Measurements from ENCODE around the gene IFT25. TPM values are rescaled to one million over a fixed set of nuclear protein-coding genes. Genes with fewer than 3 reads are reported as not detected.

The IFT25 gene
- total and polyA plus RNA-seq, 2 experiments from 2014 or later: 28.2 to 109 TPM

DNA sequence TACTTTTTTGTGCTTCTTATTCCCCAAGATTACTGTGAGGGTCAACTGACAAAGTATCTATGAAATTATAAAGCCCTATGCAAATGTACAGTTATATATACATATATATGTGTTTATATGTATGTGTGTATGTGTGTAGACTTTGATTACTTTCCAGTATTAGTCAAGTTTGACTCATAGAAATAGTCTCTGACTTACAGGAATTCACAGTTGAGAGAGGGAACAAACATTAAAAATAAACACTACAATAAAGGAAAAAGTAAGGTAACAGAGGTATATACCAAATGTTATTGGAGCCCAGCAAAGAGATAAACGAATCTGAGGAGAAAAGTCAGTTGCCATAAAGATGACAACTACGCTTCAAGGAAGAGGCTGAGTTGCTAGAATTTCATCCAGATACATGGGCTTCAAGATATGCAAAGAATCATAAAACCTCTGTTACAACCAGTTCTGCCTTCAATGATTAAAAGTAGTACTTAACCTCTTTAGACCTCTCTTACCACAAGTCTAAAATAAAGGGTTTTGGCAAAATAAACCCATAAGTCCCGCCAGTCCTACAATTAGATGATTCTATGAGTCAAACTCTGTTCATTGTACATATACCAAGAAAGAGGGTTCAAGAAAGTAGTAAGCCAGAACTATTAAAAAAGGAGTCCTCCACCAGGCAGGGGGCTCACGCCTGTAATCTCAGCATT is 7.2 kb downstream of the IFT25 start:
- no peak for ATAC-seq
- H3K27ac Mint-ChIP-seq: no peak overlapping the region

More for the DNA sequence above, 7.2 kb downstream of the IFT25 start:
- no peak for TF ChIP-seq POLR2AphosphoS5 (IDR thresholded peaks at IDR 0.05; ENCODE audit: low read depth)
- TF ChIP-seq, protein P1, sequence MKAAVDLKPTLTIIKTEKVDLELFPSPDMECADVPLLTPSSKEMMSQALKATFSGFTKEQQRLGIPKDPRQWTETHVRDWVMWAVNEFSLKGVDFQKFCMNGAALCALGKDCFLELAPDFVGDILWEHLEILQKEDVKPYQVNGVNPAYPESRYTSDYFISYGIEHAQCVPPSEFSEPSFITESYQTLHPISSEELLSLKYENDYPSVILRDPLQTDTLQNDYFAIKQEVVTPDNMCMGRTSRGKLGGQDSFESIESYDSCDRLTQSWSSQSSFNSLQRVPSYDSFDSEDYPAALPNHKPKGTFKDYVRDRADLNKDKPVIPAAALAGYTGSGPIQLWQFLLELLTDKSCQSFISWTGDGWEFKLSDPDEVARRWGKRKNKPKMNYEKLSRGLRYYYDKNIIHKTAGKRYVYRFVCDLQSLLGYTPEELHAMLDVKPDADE (IDR thresholded peaks at IDR 0.05): no peak
- no peak for TF ChIP-seq STAT1 (IDR thresholded peaks at IDR 0.05; ENCODE audit: unreplicated experiment)
- TF ChIP-seq, protein P2, sequence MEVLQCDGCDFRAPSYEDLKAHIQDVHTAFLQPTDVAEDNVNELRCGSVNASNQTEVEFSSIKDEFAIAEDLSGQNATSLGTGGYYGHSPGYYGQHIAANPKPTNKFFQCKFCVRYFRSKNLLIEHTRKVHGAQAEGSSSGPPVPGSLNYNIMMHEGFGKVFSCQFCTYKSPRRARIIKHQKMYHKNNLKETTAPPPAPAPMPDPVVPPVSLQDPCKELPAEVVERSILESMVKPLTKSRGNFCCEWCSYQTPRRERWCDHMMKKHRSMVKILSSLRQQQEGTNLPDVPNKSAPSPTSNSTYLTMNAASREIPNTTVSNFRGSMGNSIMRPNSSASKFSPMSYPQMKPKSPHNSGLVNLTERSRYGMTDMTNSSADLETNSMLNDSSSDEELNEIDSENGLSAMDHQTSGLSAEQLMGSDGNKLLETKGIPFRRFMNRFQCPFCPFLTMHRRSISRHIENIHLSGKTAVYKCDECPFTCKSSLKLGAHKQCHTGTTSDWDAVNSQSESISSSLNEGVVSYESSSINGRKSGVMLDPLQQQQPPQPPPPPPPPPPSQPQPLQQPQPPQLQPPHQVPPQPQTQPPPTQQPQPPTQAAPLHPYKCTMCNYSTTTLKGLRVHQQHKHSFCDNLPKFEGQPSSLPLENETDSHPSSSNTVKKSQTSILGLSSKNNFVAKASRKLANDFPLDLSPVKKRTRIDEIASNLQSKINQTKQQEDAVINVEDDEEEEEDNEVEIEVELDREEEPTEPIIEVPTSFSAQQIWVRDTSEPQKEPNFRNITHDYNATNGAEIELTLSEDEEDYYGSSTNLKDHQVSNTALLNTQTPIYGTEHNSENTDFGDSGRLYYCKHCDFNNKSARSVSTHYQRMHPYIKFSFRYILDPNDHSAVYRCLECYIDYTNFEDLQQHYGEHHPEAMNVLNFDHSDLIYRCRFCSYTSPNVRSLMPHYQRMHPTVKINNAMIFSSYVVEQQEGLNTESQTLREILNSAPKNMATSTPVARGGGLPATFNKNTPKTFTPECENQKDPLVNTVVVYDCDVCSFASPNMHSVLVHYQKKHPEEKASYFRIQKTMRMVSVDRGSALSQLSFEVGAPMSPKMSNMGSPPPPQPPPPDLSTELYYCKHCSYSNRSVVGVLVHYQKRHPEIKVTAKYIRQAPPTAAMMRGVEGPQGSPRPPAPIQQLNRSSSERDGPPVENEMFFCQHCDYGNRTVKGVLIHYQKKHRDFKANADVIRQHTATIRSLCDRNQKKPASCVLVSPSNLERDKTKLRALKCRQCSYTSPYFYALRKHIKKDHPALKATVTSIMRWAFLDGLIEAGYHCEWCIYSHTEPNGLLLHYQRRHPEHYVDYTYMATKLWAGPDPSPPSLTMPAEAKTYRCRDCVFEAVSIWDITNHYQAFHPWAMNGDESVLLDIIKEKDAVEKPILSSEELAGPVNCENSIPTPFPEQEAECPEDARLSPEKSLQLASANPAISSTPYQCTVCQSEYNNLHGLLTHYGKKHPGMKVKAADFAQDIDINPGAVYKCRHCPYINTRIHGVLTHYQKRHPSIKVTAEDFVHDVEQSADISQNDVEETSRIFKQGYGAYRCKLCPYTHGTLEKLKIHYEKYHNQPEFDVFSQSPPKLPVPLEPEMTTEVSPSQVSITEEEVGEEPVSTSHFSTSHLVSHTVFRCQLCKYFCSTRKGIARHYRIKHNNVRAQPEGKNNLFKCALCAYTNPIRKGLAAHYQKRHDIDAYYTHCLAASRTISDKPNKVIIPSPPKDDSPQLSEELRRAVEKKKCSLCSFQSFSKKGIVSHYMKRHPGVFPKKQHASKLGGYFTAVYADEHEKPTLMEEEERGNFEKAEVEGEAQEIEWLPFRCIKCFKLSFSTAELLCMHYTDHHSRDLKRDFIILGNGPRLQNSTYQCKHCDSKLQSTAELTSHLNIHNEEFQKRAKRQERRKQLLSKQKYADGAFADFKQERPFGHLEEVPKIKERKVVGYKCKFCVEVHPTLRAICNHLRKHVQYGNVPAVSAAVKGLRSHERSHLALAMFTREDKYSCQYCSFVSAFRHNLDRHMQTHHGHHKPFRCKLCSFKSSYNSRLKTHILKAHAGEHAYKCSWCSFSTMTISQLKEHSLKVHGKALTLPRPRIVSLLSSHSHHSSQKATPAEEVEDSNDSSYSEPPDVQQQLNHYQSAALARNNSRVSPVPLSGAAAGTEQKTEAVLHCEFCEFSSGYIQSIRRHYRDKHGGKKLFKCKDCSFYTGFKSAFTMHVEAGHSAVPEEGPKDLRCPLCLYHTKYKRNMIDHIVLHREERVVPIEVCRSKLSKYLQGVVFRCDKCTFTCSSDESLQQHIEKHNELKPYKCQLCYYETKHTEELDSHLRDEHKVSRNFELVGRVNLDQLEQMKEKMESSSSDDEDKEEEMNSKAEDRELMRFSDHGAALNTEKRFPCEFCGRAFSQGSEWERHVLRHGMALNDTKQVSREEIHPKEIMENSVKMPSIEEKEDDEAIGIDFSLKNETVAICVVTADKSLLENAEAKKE (CRISPR knock-in tag; IDR thresholded peaks at IDR 0.05): no peak
- no peak for TF ChIP-seq EZH2phosphoT487 (IDR thresholded peaks at IDR 0.05; ENCODE audit: unreplicated experiment)
- TF ChIP-seq, protein P3, sequence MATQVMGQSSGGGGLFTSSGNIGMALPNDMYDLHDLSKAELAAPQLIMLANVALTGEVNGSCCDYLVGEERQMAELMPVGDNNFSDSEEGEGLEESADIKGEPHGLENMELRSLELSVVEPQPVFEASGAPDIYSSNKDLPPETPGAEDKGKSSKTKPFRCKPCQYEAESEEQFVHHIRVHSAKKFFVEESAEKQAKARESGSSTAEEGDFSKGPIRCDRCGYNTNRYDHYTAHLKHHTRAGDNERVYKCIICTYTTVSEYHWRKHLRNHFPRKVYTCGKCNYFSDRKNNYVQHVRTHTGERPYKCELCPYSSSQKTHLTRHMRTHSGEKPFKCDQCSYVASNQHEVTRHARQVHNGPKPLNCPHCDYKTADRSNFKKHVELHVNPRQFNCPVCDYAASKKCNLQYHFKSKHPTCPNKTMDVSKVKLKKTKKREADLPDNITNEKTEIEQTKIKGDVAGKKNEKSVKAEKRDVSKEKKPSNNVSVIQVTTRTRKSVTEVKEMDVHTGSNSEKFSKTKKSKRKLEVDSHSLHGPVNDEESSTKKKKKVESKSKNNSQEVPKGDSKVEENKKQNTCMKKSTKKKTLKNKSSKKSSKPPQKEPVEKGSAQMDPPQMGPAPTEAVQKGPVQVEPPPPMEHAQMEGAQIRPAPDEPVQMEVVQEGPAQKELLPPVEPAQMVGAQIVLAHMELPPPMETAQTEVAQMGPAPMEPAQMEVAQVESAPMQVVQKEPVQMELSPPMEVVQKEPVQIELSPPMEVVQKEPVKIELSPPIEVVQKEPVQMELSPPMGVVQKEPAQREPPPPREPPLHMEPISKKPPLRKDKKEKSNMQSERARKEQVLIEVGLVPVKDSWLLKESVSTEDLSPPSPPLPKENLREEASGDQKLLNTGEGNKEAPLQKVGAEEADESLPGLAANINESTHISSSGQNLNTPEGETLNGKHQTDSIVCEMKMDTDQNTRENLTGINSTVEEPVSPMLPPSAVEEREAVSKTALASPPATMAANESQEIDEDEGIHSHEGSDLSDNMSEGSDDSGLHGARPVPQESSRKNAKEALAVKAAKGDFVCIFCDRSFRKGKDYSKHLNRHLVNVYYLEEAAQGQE (IDR thresholded peaks at IDR 0.05; ENCODE audit: unreplicated experiment): no peak
- TF ChIP-seq CREB1 (CRISPR knock-in tag; IDR thresholded peaks at IDR 0.05; ENCODE audit: low read depth): no peak
- TF ChIP-seq ZNF114 (CRISPR knock-in tag; IDR thresholded peaks at IDR 0.05): no peak
- TF ChIP-seq, protein P4, sequence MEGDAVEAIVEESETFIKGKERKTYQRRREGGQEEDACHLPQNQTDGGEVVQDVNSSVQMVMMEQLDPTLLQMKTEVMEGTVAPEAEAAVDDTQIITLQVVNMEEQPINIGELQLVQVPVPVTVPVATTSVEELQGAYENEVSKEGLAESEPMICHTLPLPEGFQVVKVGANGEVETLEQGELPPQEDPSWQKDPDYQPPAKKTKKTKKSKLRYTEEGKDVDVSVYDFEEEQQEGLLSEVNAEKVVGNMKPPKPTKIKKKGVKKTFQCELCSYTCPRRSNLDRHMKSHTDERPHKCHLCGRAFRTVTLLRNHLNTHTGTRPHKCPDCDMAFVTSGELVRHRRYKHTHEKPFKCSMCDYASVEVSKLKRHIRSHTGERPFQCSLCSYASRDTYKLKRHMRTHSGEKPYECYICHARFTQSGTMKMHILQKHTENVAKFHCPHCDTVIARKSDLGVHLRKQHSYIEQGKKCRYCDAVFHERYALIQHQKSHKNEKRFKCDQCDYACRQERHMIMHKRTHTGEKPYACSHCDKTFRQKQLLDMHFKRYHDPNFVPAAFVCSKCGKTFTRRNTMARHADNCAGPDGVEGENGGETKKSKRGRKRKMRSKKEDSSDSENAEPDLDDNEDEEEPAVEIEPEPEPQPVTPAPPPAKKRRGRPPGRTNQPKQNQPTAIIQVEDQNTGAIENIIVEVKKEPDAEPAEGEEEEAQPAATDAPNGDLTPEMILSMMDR (conservative IDR thresholded peaks at IDR 0.05; ENCODE audit: low read depth in 2 of 2): no peak
- TF ChIP-seq EZH2 (IDR thresholded peaks at IDR 0.05; ENCODE audit: low read depth, unreplicated experiment): no peak
- no peak for TF ChIP-seq JUNB (IDR thresholded peaks at IDR 0.05; ENCODE audit: unreplicated experiment)
- TF ChIP-seq ZNF331 (CRISPR knock-in tag; IDR thresholded peaks at IDR 0.05; ENCODE audit: low read depth): no peak
- no peak for TF ChIP-seq NANOG (IDR thresholded peaks at IDR 0.05; ENCODE audit: borderline replicate concordance)
- Mint-ChIP-seq H3K36me3 (ENCODE audit: low read depth) (peaks cover 20% of the 10 kb centered on the region), H3K4me1 (peaks cover 9% of the 10 kb centered on the region), H3K4me3 (no peak overlapping the region), H3K27me3 (ENCODE audit: insufficient read depth, low read depth, poor library complexity) (peaks cover under 1% of the 10 kb centered on the region), H3K9me3 (peaks cover 19% of the 10 kb centered on the region)
- Histone ChIP-seq H2AFZ (no peak overlapping the region), H3K79me2 (replicated peaks; ENCODE audit: insufficient read depth) (0 out of 2 replicates have a peak, but pooled peaks cover 3% of the 10 kb centered on the region), H4K20me1 (replicated peaks; ENCODE audit: insufficient read depth) (no peaks in the 10 kb centered on the region), H3K4me3 (no peak overlapping the region), H3K9me2 (ENCODE audit: insufficient read depth) (no peaks in the 10 kb centered on the region), H3K4me1 (ENCODE audit: insufficient read depth) (0 out of 2 replicates have a peak, but pooled peaks cover 10% of the 10 kb centered on the region), H3F3A (replicated peaks; ENCODE audit: low read depth) (no peaks in the 10 kb centered on the region), H3K4me2 (no peak overlapping the region), H3K27me3 (ENCODE audit: insufficient read depth) (no peaks in the 10 kb centered on the region), H3K27ac (ENCODE audit: low read depth) (no peak overlapping the region), H3K36me3 (ENCODE audit: insufficient read depth) (no peaks in the 10 kb centered on the region)
- no peak for DNase-seq (ENCODE audit: low spot score)

Measured in GM23338 (cell line).